Naive thymus-derived CD4-positive, alpha-beta T cell (primary cell): ENCODE measurements around the gene SNUPN. TPM values are rescaled to one million over a fixed set of nuclear protein-coding genes. Genes with fewer than 3 reads are reported as not detected.
A peak's percentile ranks its signal among the peaks of the same experiment; 100 is the strongest.

Experiments used
- ATAC-seq: fragments of 150-1000 bp; cut with Tn5 transposase; 2 replicates; pipeline ENCODE4 v1.10.0; 2021; ENCODE audit warnings: mild to moderate bottlenecking, moderate library complexity
- CTCF ChIA-PET: fragments of 350-600 bp; sonication (Branson Sonifier 250); formaldehyde crosslinking; loops from one replicate; lab custom pipeline; 2021; ENCODE audit warnings: antibody characterized with exemption; lab: Charles Lee
- POLR2A ChIA-PET: fragments of 350-600 bp; sonication (Branson Sonifier 250); formaldehyde crosslinking; loops from one replicate; lab custom pipeline; 2021; ENCODE audit warnings: antibody characterized with exemption, inconsistent platforms; lab: Charles Lee
- DNase-seq, 9 donors: peaks; one replicate each; pipeline versions ENCODE4 v3.0.0 to v3.0.0-alpha.2; 2020 to 2022; ENCODE audit warnings: mixed read lengths in 1 of 9
- H3K27ac ChIP-seq: one replicate; pipeline ENCODE4 v1.7.0; 2013; ENCODE audit warnings: mild to moderate bottlenecking, low read depth, low read length, moderate library complexity
- H3K27me3 ChIP-seq, 2 donors: one replicate each; pipeline ENCODE4 v1.7.0; 2013; ENCODE audit warnings: low read length in 2 of 2, mild to moderate bottlenecking in 2 of 2, moderate library complexity in 2 of 2; ENCODE audit not compliant: control insufficient read depth in 2 of 2, insufficient read depth in 2 of 2
- H3K36me3 ChIP-seq, 3 experiments: 1 replicate in 2 of 3; 2 replicates in 1 of 3; pipeline ENCODE4 v1.7.0; 2013; ENCODE audit warnings: low read length in 3 of 3, mild to moderate bottlenecking in 3 of 3, moderate library complexity in 1 of 3; ENCODE audit not compliant: insufficient read depth in 3 of 3, control insufficient read depth in 2 of 3
- H3K4me1 ChIP-seq, 2 donors: one replicate each; pipeline ENCODE4 v1.7.0; 2013; ENCODE audit warnings: low read length in 2 of 2, mild to moderate bottlenecking in 2 of 2, moderate library complexity in 1 of 2; ENCODE audit not compliant: control insufficient read depth in 2 of 2, insufficient read depth in 2 of 2
- H3K4me3 ChIP-seq: 2 replicates; pipeline ENCODE4 v1.7.0; 2013; ENCODE audit warnings: mild to moderate bottlenecking, low read length
- H3K9me3 ChIP-seq, 3 experiments: 1 replicate in 2 of 3; 2 replicates in 1 of 3; pipeline ENCODE4 v1.7.0; 2013; ENCODE audit warnings: low read length in 3 of 3; ENCODE audit not compliant: control insufficient read depth in 2 of 3
- H3K27ac Mint-ChIP-seq, 9 donors: one replicate each; pipeline ENCODE4 v1.8.0; 2020 to 2022; ENCODE audit warnings: mixed read lengths in 9 of 9, mild to moderate bottlenecking in 8 of 9, moderate library complexity in 5 of 9, inconsistent platforms in 2 of 9
- H3K27me3 Mint-ChIP-seq, 5 donors: one replicate each; pipeline ENCODE4 v1.8.0; 2021 to 2022; ENCODE audit warnings: mixed read lengths in 5 of 5, mild to moderate bottlenecking in 1 of 5
- H3K36me3 Mint-ChIP-seq, 5 donors: one replicate each; pipeline ENCODE4 v1.8.0; 2020 to 2022; ENCODE audit warnings: mixed read lengths in 5 of 5, mild to moderate bottlenecking in 3 of 5, inconsistent platforms in 1 of 5
- H3K4me1 Mint-ChIP-seq, 7 donors: one replicate each; pipeline ENCODE4 v1.8.0; 2020 to 2022; ENCODE audit warnings: mixed read lengths in 7 of 7, mild to moderate bottlenecking in 3 of 7, inconsistent platforms in 1 of 7
- H3K4me3 Mint-ChIP-seq, 10 donors: one replicate each; pipeline ENCODE4 v1.8.0; 2020 to 2022; ENCODE audit warnings: mild to moderate bottlenecking in 10 of 10, mixed read lengths in 10 of 10, moderate library complexity in 6 of 10, inconsistent platforms in 2 of 10
- H3K9me3 Mint-ChIP-seq, 11 donors: one replicate each; pipeline ENCODE4 v1.8.0; 2020 to 2022; ENCODE audit warnings: mixed read lengths in 11 of 11, mild to moderate bottlenecking in 4 of 11, inconsistent platforms in 1 of 11, moderate library complexity in 1 of 11
- intact Hi-C, 2 donors: fragments of 100-400 bp; cut with micrococcal nuclease; formaldehyde crosslinking; loops; one replicate each; pipeline ENCODE4 v1.15.1; 2023
- polyA plus RNA-seq, 2 donors: library from polyadenylated mRNA; unstranded; fragments of 300-500 nt; fragmentation: Illumina TruSeq; gene quantifications; one replicate each; pipeline ENCODE4 v1.2.3, GENCODE V29; 2021
- total RNA-seq, 6 experiments: library from RNA in 5 of 6; stranded (reverse) in 5 of 6; gene quantifications; 1 replicate in 5 of 6; 2 replicates in 1 of 6; pipeline ENCODE4 v1.2.3 and lab custom pipeline; 2021 to 2026

Gene SNUPN
- total and polyA plus RNA-seq, 7 experiments from 2014 or later = 16.5 to 51.5 (median 22.6) TPM

DNA sequence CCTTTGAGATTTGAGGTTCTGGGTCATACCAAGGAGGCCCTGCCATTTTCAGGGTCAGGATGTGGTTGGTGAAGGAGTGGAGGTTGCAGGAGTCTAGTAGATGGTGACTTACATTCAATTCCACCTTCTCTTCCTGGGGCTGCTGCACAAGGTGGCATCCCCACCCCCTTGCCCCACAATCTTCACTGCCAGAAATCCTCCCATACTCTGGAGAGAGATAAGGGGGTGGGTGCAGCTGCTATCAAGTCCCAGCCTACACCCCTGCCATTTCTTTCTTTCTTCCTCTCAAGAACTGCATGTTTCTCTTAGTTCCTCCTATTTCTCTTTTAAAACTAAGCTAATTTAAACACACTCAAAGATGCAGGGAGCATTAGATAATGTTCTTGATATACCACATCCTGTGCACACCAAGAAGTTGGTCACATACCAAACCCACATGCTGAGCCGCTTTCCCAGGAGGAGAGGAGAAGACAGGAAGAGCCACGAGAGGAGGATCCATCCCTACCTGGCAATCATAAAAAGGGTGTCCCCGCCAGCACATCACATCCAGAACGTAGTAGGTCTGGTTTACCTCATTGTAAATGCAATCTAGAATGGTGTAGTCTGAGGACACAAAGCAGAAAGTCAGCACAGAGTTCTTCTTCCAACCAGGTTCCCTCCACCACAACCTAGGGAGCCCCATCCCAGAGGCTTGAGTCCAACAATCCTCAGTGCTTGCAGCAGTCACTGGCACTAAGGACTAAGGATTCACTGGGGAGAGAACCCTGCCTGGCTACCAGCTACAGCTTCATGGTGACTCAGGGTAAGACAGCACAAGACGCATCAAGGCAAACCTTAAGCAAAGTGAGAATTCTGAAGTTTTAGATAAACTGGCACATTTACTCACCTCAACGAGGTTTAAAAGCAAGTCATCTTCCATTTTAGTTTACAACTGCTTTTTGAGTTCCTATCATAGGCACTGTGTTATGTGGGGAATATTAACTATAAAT, 18.5 kb downstream of the SNUPN start:
- H3K4me1 Mint-ChIP-seq = peaks cover 40 to 52% (median 43%) of the 10 kb centered on the region in 7 donors
- Histone ChIP-seq H3K27ac (peak overlapping the region; percentile 59), H3K27me3 (no peaks in the 10 kb centered on the region), H3K9me3 (no peaks in the 10 kb centered on the region), H3K4me3 (peak overlapping the region; percentile 17), H3K4me1 (peaks cover 41 to 42% of the 10 kb centered on the region in 2 donors), H3K36me3 (peaks cover 5 to 37% (median 6%) of the 10 kb centered on the region in 3 experiments)
- CTCF ChIA-PET = interaction anchor here (0.6 to 1.7 kb wide), 5 partner anchors 9 to 98 kb away, joined by 3 to 6 read pairs (median 3); partner anchors contain the start of gene SNUPN
- peaks cover 6 to 48% (median 35%) of the 10 kb centered on the region in 5 donors for H3K36me3 Mint-ChIP-seq
- DNase-seq (peak in 7 of 9 donors; percentile 18 to 55 (median 50)), ATAC-seq (peak; percentile 76)
- intact Hi-C loops = loop anchor here (1.0 to 2.0 kb wide), 5 partner anchors 14 to 34 kb away; partner anchors contain the start of genes IMP3 (in 2 of the 2), PTPN9 (in 1 of the 2) and SNUPN (in 1 of the 2)
- peak overlapping the region; percentile 65 to 82 (median 73) for H3K4me3 Mint-ChIP-seq
- H3K9me3 Mint-ChIP-seq = no peaks in the 10 kb centered on the region
- POLR2A ChIA-PET = interaction anchor here (0.9 to 5.5 kb wide), 11 partner anchors 9 to 238 kb away, joined by 3 to 46 read pairs (median 9); partner anchors contain the start of genes IMP3, MAN2C1, PTPN9 and SIN3A
- peak overlapping the region; percentile 48 to 92 (median 84) for H3K27ac Mint-ChIP-seq
- H3K27me3 Mint-ChIP-seq = no peaks in the 10 kb centered on the region

DNA sequence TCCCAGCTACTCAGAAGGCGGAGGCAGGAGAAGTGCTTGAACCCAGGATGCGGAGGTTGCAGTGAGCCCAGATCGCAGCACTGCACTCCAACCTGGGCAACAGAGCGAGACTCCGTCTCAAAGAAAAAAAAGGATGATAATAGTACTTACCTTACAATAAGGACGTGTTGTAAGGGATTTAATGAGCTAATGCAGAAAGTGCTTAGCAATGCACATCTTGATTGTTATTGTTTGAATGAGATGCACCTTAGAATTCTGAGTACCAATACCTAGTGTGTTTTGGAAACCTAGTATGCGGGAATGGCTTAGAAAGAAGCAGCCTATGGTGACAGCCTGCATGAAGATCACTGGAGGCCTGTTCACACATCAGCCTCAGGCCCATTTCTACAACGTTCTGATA, 19.5 kb downstream of the SNUPN start:
- peaks cover 5 to 36% (median 6%) of the 10 kb centered on the region in 3 experiments for H3K36me3 ChIP-seq

DNA sequence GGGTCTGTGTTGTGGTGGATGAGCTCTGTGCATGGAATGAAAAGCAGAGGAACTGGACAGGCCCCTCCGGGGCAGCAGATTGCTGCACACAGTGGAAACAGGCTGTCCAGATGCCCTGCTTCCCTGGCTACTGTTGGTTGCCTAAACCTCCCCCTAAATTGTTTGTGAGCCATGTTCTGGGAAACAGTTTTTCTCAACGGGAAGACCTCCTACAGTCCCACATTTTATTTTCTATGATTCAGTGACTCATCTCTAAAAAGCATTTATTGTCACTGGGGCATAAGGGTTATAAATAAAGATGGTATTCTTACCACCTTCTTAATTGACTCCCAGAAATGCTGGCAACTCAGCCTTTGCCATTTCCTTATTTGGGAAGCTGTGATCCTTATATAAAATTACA, 26.1 kb downstream of the SNUPN start:
- peaks cover 16 to 40% (median 25%) of the 10 kb centered on the region in 7 donors for H3K4me1 Mint-ChIP-seq
- peak overlapping the region in 1 of 9 donors; percentile 92 for H3K27ac Mint-ChIP-seq
- ChIA-PET CTCF (interaction anchor here (3.9 kb wide), 1 partner anchor 42 kb away, joined by 26 read pairs; the partner anchor contains the start of gene IMP3), POLR2A (interaction anchor here (1.2 to 2.4 kb wide), 2 partner anchors 8 to 27 kb away, joined by 4 to 6 read pairs; no protein-coding TSS in a partner anchor)
- DNase-seq (no peak), ATAC-seq (no peak)
- H3K9me3 ChIP-seq = no peaks in the 10 kb centered on the region
- H3K36me3 ChIP-seq = peaks cover 0 to 69% (median 0%) of the 10 kb centered on the region in 3 experiments
- no peaks in the 10 kb centered on the region for H3K27me3 ChIP-seq
- H3K27me3 Mint-ChIP-seq = no peaks in the 10 kb centered on the region
- H3K4me3 ChIP-seq = no peak overlapping the region
- intact Hi-C loops = no loop called here
- H3K9me3 Mint-ChIP-seq = no peaks in the 10 kb centered on the region
- H3K36me3 Mint-ChIP-seq = peaks cover 6 to 55% (median 39%) of the 10 kb centered on the region in 5 donors
- no peak overlapping the region for H3K4me3 Mint-ChIP-seq
- H3K27ac ChIP-seq = no peak overlapping the region
- peaks cover 11 to 13% of the 10 kb centered on the region in 2 donors for H3K4me1 ChIP-seq

More for the DNA sequence above, 19.5 kb downstream of the SNUPN start:
- peaks cover 5 to 50% (median 37%) of the 10 kb centered on the region in 5 donors for H3K36me3 Mint-ChIP-seq
- H3K4me3 Mint-ChIP-seq = peak overlapping the region; percentile 49 to 82 (median 73)
- no peaks in the 10 kb centered on the region for H3K9me3 ChIP-seq
- H3K9me3 Mint-ChIP-seq = no peaks in the 10 kb centered on the region
- ChIA-PET CTCF (interaction anchor here (1.1 to 1.3 kb wide), 2 partner anchors 10 to 20 kb away, joined by 3 read pairs; partner anchors contain the start of gene SNUPN), POLR2A (interaction anchor here (0.9 to 5.5 kb wide), 9 partner anchors 8 to 237 kb away, joined by 3 to 46 read pairs (median 9); partner anchors contain the start of genes IMP3, MAN2C1, PTPN9 and SIN3A)
- no peaks in the 10 kb centered on the region for H3K27me3 Mint-ChIP-seq
- H3K4me1 Mint-ChIP-seq = peaks cover 38 to 56% (median 45%) of the 10 kb centered on the region in 7 donors
- H3K27me3 ChIP-seq = no peaks in the 10 kb centered on the region
- H3K4me1 ChIP-seq = peaks cover 41 to 42% of the 10 kb centered on the region in 2 donors
- peak overlapping the region; percentile 17 for H3K4me3 ChIP-seq
- no peak for DNase-seq
- H3K27ac Mint-ChIP-seq = peak overlapping the region; percentile 48 to 92 (median 84)
- intact Hi-C loops = loop anchor here in 1 of 2 donors (2.0 kb wide), 2 partner anchors 15 to 35 kb away; partner anchors contain the start of gene IMP3
- peak overlapping the region; percentile 59 for H3K27ac ChIP-seq
- no peak for ATAC-seq

DNA sequence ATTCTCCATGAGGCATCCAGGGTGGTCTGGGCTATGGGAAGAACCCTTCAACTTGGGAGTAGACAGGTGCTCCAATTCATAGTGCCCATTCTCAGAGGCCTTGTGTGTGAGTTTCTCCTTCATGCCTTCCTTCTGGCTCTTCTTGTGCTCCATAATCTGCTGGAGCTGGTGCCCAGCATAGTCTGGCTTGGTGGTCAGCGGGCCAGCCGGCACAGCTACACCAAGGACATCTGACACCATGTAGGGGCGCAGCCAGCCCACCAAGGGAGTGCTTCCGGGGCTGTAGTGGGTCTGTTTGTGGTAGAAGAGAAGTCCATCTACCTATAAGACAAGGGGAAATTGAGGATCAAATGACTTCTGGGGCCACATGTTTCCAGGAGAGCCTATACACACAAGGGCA, 27.2 kb downstream of the SNUPN start:
- no peak for ATAC-seq
- no peak overlapping the region for H3K27ac ChIP-seq

DNA sequence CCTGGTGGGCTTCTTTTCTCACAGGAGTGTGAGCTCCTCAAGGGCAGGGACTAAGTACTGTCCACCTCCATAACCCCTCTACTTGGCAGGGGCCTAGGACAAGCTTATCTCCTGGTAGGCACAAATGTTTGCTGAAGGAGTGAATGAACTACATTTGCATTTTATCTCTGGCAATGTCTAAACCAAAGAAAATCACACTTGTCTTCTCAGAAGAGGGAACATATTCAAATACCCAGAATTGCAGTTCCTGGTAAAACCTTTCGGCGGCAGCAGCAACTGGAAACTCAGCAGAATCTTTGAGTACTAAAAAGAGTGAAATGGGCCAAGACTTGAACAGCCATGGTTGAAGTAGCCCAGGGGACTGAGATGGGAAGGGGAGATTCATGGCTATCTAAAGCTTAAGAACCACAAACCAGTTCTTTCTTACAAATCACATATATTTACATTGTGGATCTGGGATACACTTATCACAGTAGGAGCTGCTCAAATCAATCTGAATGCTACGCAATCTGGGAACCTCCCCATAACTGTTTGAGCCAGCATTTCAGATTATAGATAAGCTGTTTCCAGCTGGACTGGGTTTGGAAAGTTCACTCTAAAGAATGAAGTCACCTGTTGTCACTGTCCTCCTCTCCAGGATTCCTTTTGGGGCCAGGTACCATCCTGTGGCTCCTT, 27.7 kb downstream of the SNUPN start:
- Histone ChIP-seq H3K9me3 (no peaks in the 10 kb centered on the region), H3K36me3 (peaks cover 0 to 72% (median 0%) of the 10 kb centered on the region in 3 experiments), H3K4me1 (peaks cover 11 to 13% of the 10 kb centered on the region in 2 donors), H3K4me3 (no peak overlapping the region), H3K27me3 (no peaks in the 10 kb centered on the region), H3K27ac (peak overlapping the region; percentile 24)
- ChIA-PET POLR2A (interaction anchor here (1.0 to 2.4 kb wide), 5 partner anchors 9 to 43 kb away, joined by 3 to 6 read pairs (median 3); partner anchors contain the start of gene SNUPN), CTCF (interaction anchor here (0.6 to 3.9 kb wide), 5 partner anchors 9 to 49 kb away, joined by 3 to 26 read pairs (median 3); partner anchors contain the start of gene IMP3)
- peak in 7 of 9 donors; percentile 7 to 39 (median 26) for DNase-seq
- intact Hi-C loops = loop anchor here (1.0 kb wide), 2 partner anchors 27 to 43 kb away; partner anchors contain the start of gene SNUPN (in 1 of the 2)
- peak overlapping the region in 7 of 9 donors; percentile 2 to 92 (median 54) for H3K27ac Mint-ChIP-seq
- no peaks in the 10 kb centered on the region for H3K27me3 Mint-ChIP-seq
- peaks cover 6 to 57% (median 34%) of the 10 kb centered on the region in 5 donors for H3K36me3 Mint-ChIP-seq
- peak overlapping the region in 3 of 10 donors; percentile 6 to 86 (median 14) for H3K4me3 Mint-ChIP-seq
- ATAC-seq = no peak
- H3K4me1 Mint-ChIP-seq = peaks cover 16 to 40% (median 25%) of the 10 kb centered on the region in 7 donors
- H3K9me3 Mint-ChIP-seq = no peaks in the 10 kb centered on the region

More for the DNA sequence above, 27.2 kb downstream of the SNUPN start:
- peaks cover 16 to 40% (median 25%) of the 10 kb centered on the region in 7 donors for H3K4me1 Mint-ChIP-seq
- Histone ChIP-seq H3K36me3 (peaks cover 0 to 72% (median 0%) of the 10 kb centered on the region in 3 experiments), H3K9me3 (no peaks in the 10 kb centered on the region), H3K27me3 (no peaks in the 10 kb centered on the region), H3K4me1 (peaks cover 11 to 13% of the 10 kb centered on the region in 2 donors), H3K4me3 (no peak overlapping the region)
- H3K27ac Mint-ChIP-seq = peak overlapping the region in 2 of 9 donors; percentile 62 to 92
- ChIA-PET POLR2A (interaction anchor here (1.0 to 2.4 kb wide), 3 partner anchors 9 to 43 kb away, joined by 3 to 6 read pairs (median 3); no protein-coding TSS in a partner anchor), CTCF (interaction anchor here (1.0 to 3.9 kb wide), 3 partner anchors 9 to 49 kb away, joined by 3 to 26 read pairs (median 6); partner anchors contain the start of gene IMP3)
- H3K36me3 Mint-ChIP-seq = peaks cover 6 to 57% (median 34%) of the 10 kb centered on the region in 5 donors
- DNase-seq = no peak
- no peaks in the 10 kb centered on the region for H3K27me3 Mint-ChIP-seq
- peak overlapping the region in 1 of 10 donors; percentile 86 for H3K4me3 Mint-ChIP-seq
- intact Hi-C loops = no loop called here
- no peaks in the 10 kb centered on the region for H3K9me3 Mint-ChIP-seq
